Keratinocyte (primary cell): ENCODE results near the gene FAM13A.

ENCODE experiments used
- EZH2 ChIP-seq: IDR thresholded peaks from one replicate; pipeline ENCODE4 v1.6.1; 2012; ENCODE audit warnings: inconsistent platforms, mild to moderate bottlenecking, low read length, moderate library complexity
- TF ChIP-seq, protein P1 (sequence below), 3 experiments: IDR thresholded peaks in 1 of 3; conservative IDR thresholded peaks in 1 of 3; optimal IDR thresholded peaks in 1 of 3; 2 replicates in 2 of 3; 3 replicates in 1 of 3; pipeline versions ENCODE3 to v1.5.1; 2011; ENCODE audit warnings: low read length in 3 of 3, mild to moderate bottlenecking in 3 of 3, moderate library complexity in 2 of 3, control low read depth in 1 of 3, inconsistent platforms in 1 of 3; ENCODE audit not compliant: insufficient read depth in 2 of 3; ENCODE audit errors: extremely low read depth in 1 of 3

DNA sequence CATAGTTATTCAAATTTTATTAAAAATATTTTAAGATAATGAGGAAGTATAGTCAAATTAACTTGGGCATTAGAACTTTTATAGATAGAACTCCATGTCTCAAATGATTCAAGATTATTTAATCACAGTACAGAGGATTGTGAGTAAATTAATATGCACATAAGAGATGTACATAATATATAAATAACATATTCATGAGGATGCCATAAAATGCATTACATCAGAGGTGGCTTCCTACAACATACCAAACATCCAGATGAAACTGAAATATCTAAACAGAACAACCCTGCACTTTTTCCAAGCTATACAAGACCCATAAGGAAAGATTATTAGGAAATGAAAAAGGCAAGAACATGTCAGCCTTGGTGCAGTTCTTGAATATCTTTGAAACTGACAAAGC is 268.1 kb downstream of the FAM13A start:
- TF ChIP-seq, protein P1, sequence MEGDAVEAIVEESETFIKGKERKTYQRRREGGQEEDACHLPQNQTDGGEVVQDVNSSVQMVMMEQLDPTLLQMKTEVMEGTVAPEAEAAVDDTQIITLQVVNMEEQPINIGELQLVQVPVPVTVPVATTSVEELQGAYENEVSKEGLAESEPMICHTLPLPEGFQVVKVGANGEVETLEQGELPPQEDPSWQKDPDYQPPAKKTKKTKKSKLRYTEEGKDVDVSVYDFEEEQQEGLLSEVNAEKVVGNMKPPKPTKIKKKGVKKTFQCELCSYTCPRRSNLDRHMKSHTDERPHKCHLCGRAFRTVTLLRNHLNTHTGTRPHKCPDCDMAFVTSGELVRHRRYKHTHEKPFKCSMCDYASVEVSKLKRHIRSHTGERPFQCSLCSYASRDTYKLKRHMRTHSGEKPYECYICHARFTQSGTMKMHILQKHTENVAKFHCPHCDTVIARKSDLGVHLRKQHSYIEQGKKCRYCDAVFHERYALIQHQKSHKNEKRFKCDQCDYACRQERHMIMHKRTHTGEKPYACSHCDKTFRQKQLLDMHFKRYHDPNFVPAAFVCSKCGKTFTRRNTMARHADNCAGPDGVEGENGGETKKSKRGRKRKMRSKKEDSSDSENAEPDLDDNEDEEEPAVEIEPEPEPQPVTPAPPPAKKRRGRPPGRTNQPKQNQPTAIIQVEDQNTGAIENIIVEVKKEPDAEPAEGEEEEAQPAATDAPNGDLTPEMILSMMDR (optimal IDR thresholded peaks at IDR 0.05 in 1 of 3, IDR thresholded peaks at IDR 0.05 in 1 of 3, conservative IDR thresholded peaks at IDR 0.05 in 1 of 3; ENCODE audit: extremely low read depth in 1 of 3, insufficient read depth in 2 of 3, low read length in 3 of 3), result no peak
- TF ChIP-seq EZH2, result no peak
